A172 (cell line): ENCODE data around the gene IGF2BP2. TPM values are rescaled to one million over a fixed set of nuclear protein-coding genes. Genes with fewer than 3 reads are reported as not detected.

Experiments used
- total RNA-seq: library from RNA; depleted of rRNA; stranded (reverse); fragments of >200 nt; shearing (Covaris generic); gene quantifications from 2 replicates; pipeline ENCODE4 v1.2.3, GENCODE V29; 2014; rRNA removed

The IGF2BP2 gene
- total RNA-seq, 1 experiment from 2014 or later = 29.7 TPM

Other genes with a start within 250 kb of the IGF2BP2 start
- 50.9 and 52.3 TPM in 2 replicates for gene SENP2, start 238.7 kb downstream of the IGF2BP2 start, total RNA-seq
- 290 and 367 TPM in 2 replicates for gene TRA2B, start 113.0 kb upstream of the IGF2BP2 start, total RNA-seq